WTC11 (cell line): ENCODE results near the gene DONSON. TPM values are rescaled to one million over a fixed set of nuclear protein-coding genes. Genes with fewer than 3 reads are reported as not detected.

Experiments used
- ATAC-seq: fragments of 200-7000 bp; cut with Tn5 transposase; 2 replicates; pipeline ENCODE4 v1.10.0; 2021; ENCODE audit warnings: mild to moderate bottlenecking, moderate library complexity
- CTCF ChIA-PET: fragments of 300-600 bp; sonication (Branson Sonifier 250); formaldehyde crosslinking; loops from one replicate; lab custom pipeline; 2021; ENCODE audit warnings: antibody characterized with exemption; lab: Charles Lee
- POLR2A ChIA-PET: fragments of 350-600 bp; sonication (Branson Sonifier 250); formaldehyde crosslinking; loops from one replicate; lab custom pipeline; 2021; ENCODE audit warnings: antibody characterized with exemption; lab: Charles Lee
- DNase-seq: peaks from one replicate; pipeline ENCODE4 v3.0.0; 2021; ENCODE audit warnings: low spot score
- H3K27ac Mint-ChIP-seq: 2 replicates; pipeline ENCODE4 v1.8.0; 2021; ENCODE audit warnings: mixed read lengths
- H3K27me3 Mint-ChIP-seq: 2 replicates; pipeline ENCODE4 v1.8.0; 2021; ENCODE audit warnings: low read depth, mild to moderate bottlenecking, moderate library complexity, mixed read lengths
- H3K36me3 Mint-ChIP-seq: 2 replicates; pipeline ENCODE4 v1.8.0; 2021; ENCODE audit warnings: mixed read lengths
- H3K4me1 Mint-ChIP-seq: 2 replicates; pipeline ENCODE4 v1.8.0; 2022; ENCODE audit warnings: mixed read lengths
- H3K4me3 Mint-ChIP-seq: 2 replicates; pipeline ENCODE4 v1.8.0; 2021; ENCODE audit warnings: mild to moderate bottlenecking, moderate library complexity, mixed read lengths
- H3K9me3 Mint-ChIP-seq: 2 replicates; pipeline ENCODE4 v1.8.0; 2021; ENCODE audit warnings: mixed read lengths
- AR ChIP-seq: fragments of 250-450 bp; sonication (Bioruptor Pico); IDR thresholded peaks from 2 replicates; pipeline ENCODE4 v1.9.0; 2021; ENCODE audit warnings: mild to moderate bottlenecking
- ATF1 ChIP-seq: sonication (generic); formaldehyde crosslinking; IDR thresholded peaks from 2 replicates; pipeline ENCODE4 v1.8.1; 2023; ENCODE audit warnings: mild to moderate bottlenecking, moderate library complexity, missing genetic modification reagents
- ATF2 ChIP-seq: sonication (generic); formaldehyde crosslinking; IDR thresholded peaks from 2 replicates; pipeline ENCODE4 v1.8.1; 2022; ENCODE audit warnings: low read depth, missing genetic modification reagents, borderline replicate concordance
- ATF6 ChIP-seq: sonication (generic); formaldehyde crosslinking; IDR thresholded peaks from 2 replicates; pipeline ENCODE4 v1.8.1; 2023; ENCODE audit warnings: mild to moderate bottlenecking, missing genetic modification reagents
- CBFB ChIP-seq: sonication (generic); formaldehyde crosslinking; IDR thresholded peaks from 2 replicates; pipeline ENCODE4 v1.8.1; 2022; ENCODE audit warnings: mild to moderate bottlenecking, low read depth, missing genetic modification reagents
- CREM ChIP-seq: sonication (generic); formaldehyde crosslinking; IDR thresholded peaks from 2 replicates; pipeline ENCODE4 v1.8.1; 2022; ENCODE audit warnings: mild to moderate bottlenecking, missing genetic modification reagents, moderate library complexity
- CTCF ChIP-seq: fragments of 200-600 bp; IDR thresholded peaks from 2 replicates; pipeline ENCODE4 v1.8.0; 2022; ENCODE audit warnings: antibody characterized with exemption
- FOXP4 ChIP-seq: sonication (generic); formaldehyde crosslinking; IDR thresholded peaks from 2 replicates; pipeline ENCODE4 v1.8.0; 2022; ENCODE audit warnings: mild to moderate bottlenecking, missing genetic modification reagents
- GTF2I ChIP-seq: fragments of 250-450 bp; sonication (Bioruptor Pico); conservative IDR thresholded peaks from 2 replicates; pipeline ENCODE4 v1.4.0; 2021; ENCODE audit warnings: mild to moderate bottlenecking
- IRF2 ChIP-seq: sonication (generic); formaldehyde crosslinking; IDR thresholded peaks from 2 replicates; pipeline ENCODE4 v1.8.0; 2022; ENCODE audit warnings: low read depth, missing genetic modification reagents, borderline replicate concordance
- JUN ChIP-seq: sonication (generic); formaldehyde crosslinking; IDR thresholded peaks from 2 replicates; pipeline ENCODE4 v1.8.0; 2023; ENCODE audit warnings: mild to moderate bottlenecking, missing genetic modification reagents
- NFE2L1 ChIP-seq: sonication (generic); formaldehyde crosslinking; IDR thresholded peaks from 2 replicates; pipeline ENCODE4 v1.8.1; 2023; ENCODE audit warnings: missing genetic modification reagents
- SMAD4 ChIP-seq: sonication (generic); formaldehyde crosslinking; IDR thresholded peaks from 2 replicates; pipeline ENCODE4 v1.8.0; 2022; ENCODE audit warnings: mild to moderate bottlenecking, missing genetic modification reagents
- TP53 ChIP-seq: sonication (generic); formaldehyde crosslinking; IDR thresholded peaks from 2 replicates; pipeline ENCODE4 v1.8.1; 2023; ENCODE audit warnings: mild to moderate bottlenecking, missing genetic modification reagents
- ZNF396 ChIP-seq: fragments of 250-450 bp; sonication (Bioruptor Pico); IDR thresholded peaks from 2 replicates; pipeline ENCODE4 v1.8.0; 2021; ENCODE audit warnings: mild to moderate bottlenecking, moderate library complexity, borderline replicate concordance
- ZNF512 ChIP-seq: sonication (generic); formaldehyde crosslinking; IDR thresholded peaks from 2 replicates; pipeline ENCODE4 v1.8.1; 2022; ENCODE audit warnings: missing genetic modification reagents, borderline replicate concordance
- total RNA-seq: library from RNA; stranded (reverse); gene quantifications from 3 replicates; pipeline ENCODE4 v1.2.3, GENCODE V29; 2021
- TF ChIP-seq, protein P1 (sequence below): sonication (generic); formaldehyde crosslinking; IDR thresholded peaks from 2 replicates; pipeline ENCODE4 v1.8.1; 2023; ENCODE audit warnings: mild to moderate bottlenecking, missing genetic modification reagents, borderline replicate concordance

The DONSON gene
- total RNA-seq, 1 experiment from 2014 or later, result 32.2 TPM

DNA sequence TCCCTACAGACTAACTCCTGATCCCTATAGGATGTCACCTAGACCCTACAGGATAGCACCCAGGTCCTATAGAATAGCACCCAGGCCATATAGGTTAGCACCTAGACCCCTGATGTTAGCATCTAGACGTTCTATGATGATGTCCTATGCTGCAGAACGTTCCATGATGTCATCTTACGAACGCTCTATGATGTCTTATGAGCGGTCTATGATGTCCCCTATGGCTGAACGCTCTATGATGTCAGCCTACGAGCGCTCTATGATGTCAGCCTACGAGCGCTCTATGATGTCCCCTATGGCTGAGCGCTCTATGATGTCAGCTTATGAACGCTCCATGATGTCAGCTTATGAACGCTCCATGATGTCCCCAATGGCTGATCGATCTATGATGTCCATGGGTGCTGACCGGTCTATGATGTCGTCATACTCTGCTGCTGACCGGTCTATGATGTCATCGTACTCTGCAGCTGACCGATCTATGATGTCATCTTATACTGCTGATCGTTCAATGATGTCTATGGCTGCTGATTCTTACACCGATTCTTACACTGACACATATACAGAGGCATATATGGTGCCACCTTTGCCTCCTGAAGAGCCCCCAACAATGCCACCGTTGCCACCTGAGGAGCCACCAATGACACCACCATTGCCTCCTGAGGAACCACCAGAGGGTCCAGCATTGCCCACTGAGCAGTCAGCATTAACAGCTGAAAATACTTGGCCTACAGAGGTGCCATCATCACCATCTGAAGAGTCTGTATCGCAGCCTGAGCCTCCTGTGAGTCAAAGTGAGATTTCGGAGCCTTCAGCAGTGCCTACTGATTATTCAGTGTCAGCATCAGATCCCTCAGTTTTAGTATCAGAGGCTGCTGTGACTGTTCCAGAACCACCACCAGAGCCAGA lies 36.1 kb downstream of the DONSON start (continued):
- TF ChIP-seq AR (CRISPR knock-in tag) (no peak), ZNF396 (CRISPR knock-in tag) (no peak), ZNF512 (CRISPR knock-in tag) (no peak), CTCF (no peak)
- TF ChIP-seq, all 79 proteins: peak for 0

DNA sequence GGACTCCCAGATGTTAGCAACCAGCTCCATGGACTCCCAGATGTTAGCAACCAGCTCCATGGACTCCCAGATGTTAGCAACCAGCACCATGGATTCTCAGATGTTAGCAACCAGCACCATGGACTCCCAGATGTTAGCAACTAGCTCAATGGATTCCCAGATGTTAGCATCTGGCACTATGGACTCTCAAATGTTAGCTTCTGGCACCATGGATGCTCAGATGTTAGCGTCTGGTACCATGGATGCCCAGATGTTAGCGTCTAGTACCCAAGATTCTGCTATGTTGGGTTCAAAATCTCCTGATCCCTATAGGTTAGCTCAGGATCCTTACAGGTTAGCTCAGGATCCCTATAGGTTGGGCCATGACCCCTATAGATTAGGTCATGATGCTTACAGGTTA lies 36.8 kb downstream of the DONSON start:
- no peaks in the 10 kb centered on the region for H3K4me1 Mint-ChIP-seq
- ATAC-seq, result no peak
- peaks cover 91% of the 10 kb centered on the region for H3K36me3 Mint-ChIP-seq
- no peak overlapping the region for H3K4me3 Mint-ChIP-seq
- no peaks in the 10 kb centered on the region; the same call in 1 of the 2 replicates for H3K9me3 Mint-ChIP-seq
- no peaks in the 10 kb centered on the region for H3K27me3 Mint-ChIP-seq
- DNase-seq, result no peak
- H3K27ac Mint-ChIP-seq, result no peak overlapping the region
- ChIA-PET POLR2A (interaction anchor here (0.6 to 1.2 kb wide), 2 partner anchors 8 to 370 kb away, joined by 3 to 4 read pairs; partner anchors contain the start of gene SON), CTCF (no interaction called here)
- TF ChIP-seq FOXP4 (CRISPR knock-in tag) (no peak), ATF6 (CRISPR knock-in tag) (no peak), IRF2 (CRISPR knock-in tag) (no peak), CBFB (CRISPR knock-in tag) (no peak), TP53 (CRISPR knock-in tag) (no peak), ATF1 (CRISPR knock-in tag) (no peak), NFE2L1 (CRISPR knock-in tag) (no peak), GTF2I (CRISPR knock-in tag) (no peak), JUN (CRISPR knock-in tag) (no peak), ATF2 (CRISPR knock-in tag) (no peak), SMAD4 (CRISPR knock-in tag) (no peak), CREM (CRISPR knock-in tag) (no peak)
- TF ChIP-seq, protein P1, sequence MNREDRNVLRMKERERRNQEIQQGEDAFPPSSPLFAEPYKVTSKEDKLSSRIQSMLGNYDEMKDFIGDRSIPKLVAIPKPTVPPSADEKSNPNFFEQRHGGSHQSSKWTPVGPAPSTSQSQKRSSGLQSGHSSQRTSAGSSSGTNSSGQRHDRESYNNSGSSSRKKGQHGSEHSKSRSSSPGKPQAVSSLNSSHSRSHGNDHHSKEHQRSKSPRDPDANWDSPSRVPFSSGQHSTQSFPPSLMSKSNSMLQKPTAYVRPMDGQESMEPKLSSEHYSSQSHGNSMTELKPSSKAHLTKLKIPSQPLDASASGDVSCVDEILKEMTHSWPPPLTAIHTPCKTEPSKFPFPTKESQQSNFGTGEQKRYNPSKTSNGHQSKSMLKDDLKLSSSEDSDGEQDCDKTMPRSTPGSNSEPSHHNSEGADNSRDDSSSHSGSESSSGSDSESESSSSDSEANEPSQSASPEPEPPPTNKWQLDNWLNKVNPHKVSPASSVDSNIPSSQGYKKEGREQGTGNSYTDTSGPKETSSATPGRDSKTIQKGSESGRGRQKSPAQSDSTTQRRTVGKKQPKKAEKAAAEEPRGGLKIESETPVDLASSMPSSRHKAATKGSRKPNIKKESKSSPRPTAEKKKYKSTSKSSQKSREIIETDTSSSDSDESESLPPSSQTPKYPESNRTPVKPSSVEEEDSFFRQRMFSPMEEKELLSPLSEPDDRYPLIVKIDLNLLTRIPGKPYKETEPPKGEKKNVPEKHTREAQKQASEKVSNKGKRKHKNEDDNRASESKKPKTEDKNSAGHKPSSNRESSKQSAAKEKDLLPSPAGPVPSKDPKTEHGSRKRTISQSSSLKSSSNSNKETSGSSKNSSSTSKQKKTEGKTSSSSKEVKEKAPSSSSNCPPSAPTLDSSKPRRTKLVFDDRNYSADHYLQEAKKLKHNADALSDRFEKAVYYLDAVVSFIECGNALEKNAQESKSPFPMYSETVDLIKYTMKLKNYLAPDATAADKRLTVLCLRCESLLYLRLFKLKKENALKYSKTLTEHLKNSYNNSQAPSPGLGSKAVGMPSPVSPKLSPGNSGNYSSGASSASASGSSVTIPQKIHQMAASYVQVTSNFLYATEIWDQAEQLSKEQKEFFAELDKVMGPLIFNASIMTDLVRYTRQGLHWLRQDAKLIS (CRISPR knock-in tag), result no peak
